ENCODE measurements around the gene XPR1.

- TF ChIP-seq, protein P1, sequence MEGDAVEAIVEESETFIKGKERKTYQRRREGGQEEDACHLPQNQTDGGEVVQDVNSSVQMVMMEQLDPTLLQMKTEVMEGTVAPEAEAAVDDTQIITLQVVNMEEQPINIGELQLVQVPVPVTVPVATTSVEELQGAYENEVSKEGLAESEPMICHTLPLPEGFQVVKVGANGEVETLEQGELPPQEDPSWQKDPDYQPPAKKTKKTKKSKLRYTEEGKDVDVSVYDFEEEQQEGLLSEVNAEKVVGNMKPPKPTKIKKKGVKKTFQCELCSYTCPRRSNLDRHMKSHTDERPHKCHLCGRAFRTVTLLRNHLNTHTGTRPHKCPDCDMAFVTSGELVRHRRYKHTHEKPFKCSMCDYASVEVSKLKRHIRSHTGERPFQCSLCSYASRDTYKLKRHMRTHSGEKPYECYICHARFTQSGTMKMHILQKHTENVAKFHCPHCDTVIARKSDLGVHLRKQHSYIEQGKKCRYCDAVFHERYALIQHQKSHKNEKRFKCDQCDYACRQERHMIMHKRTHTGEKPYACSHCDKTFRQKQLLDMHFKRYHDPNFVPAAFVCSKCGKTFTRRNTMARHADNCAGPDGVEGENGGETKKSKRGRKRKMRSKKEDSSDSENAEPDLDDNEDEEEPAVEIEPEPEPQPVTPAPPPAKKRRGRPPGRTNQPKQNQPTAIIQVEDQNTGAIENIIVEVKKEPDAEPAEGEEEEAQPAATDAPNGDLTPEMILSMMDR (IDR thresholded peaks at IDR 0.05; ENCODE audit: low read depth, low read length), result no peak
- TF ChIP-seq EZH2phosphoT487 (IDR thresholded peaks at IDR 0.05; ENCODE audit: low read depth), result no peak
Measured at GRCh38 chr1:180593382-180593781, 38.4 kb upstream of the XPR1 start.
